Neuronal stem cell (in vitro differentiated cells): ENCODE data around the gene SERINC3.
A peak's percentile ranks its signal among the peaks of the same experiment; 100 is the strongest.

ENCODE experiments used
- DNase-seq: peaks from one replicate; pipeline ENCODE4 v3.0.0-alpha.2; 2013; ENCODE audit warnings: low spot score
- H2AFZ ChIP-seq: one replicate; pipeline ENCODE4 v1.6.1; 2013; ENCODE audit warnings: mild to moderate bottlenecking, low read length, inconsistent platforms
- H2AK5ac ChIP-seq: 2 replicates; pipeline ENCODE4 v1.6.1; 2013; ENCODE audit warnings: low read depth, mild to moderate bottlenecking, inconsistent platforms, low read length, moderate library complexity, mixed read lengths
- H2BK120ac ChIP-seq: 2 replicates; pipeline ENCODE4 v1.6.1; 2013; ENCODE audit warnings: low read depth, mild to moderate bottlenecking, inconsistent platforms, low read length, moderate library complexity, mixed read lengths
- H2BK12ac ChIP-seq: one replicate; pipeline ENCODE4 v1.6.1; 2013; ENCODE audit warnings: low read length, inconsistent platforms
- H2BK15ac ChIP-seq: 2 replicates; pipeline ENCODE4 v1.6.1; 2013; ENCODE audit warnings: mild to moderate bottlenecking, low read length, inconsistent platforms, mixed read lengths
- H2BK5ac ChIP-seq: one replicate; pipeline ENCODE4 v1.6.1; 2013; ENCODE audit warnings: inconsistent platforms, mild to moderate bottlenecking, low read length, moderate library complexity
- H3K14ac ChIP-seq: one replicate; pipeline ENCODE4 v1.6.1; 2013; ENCODE audit warnings: low read length, inconsistent platforms
- H3K18ac ChIP-seq: 2 replicates; pipeline ENCODE4 v1.6.1; 2013; ENCODE audit warnings: low read length, inconsistent platforms
- H3K23ac ChIP-seq: 2 replicates; pipeline ENCODE4 v1.6.1; 2013; ENCODE audit warnings: low read depth, mild to moderate bottlenecking, mixed read lengths, low read length, inconsistent platforms; ENCODE audit not compliant: poor library complexity
- H3K27ac ChIP-seq: replicated peaks from 3 replicates; pipeline ENCODE4 v1.5.1; 2013; ENCODE audit warnings: low read length, inconsistent platforms
- H3K27me3 ChIP-seq, 3 experiments: 2 replicates each; pipeline ENCODE4 v1.6.1; 2013; ENCODE audit warnings: low read length in 3 of 3, mild to moderate bottlenecking in 2 of 3, inconsistent platforms in 1 of 3, low read depth in 1 of 3, mixed read lengths in 1 of 3, moderate library complexity in 1 of 3; ENCODE audit not compliant: control insufficient read depth in 3 of 3, insufficient read depth in 3 of 3
- H3K36me3 ChIP-seq, 2 donors: replicated peaks in 1 of 2; 2 replicates each; pipeline ENCODE4 v1.6.1; 2013; ENCODE audit warnings: low read length in 2 of 2; ENCODE audit not compliant: control insufficient read depth in 2 of 2, insufficient read depth in 2 of 2
- H3K4ac ChIP-seq: 2 replicates; pipeline ENCODE4 v1.6.1; 2013; ENCODE audit warnings: inconsistent platforms, mild to moderate bottlenecking, low read length, moderate library complexity
- H3K4me1 ChIP-seq, 2 donors: 1 replicate in 1 of 2; 2 replicates in 1 of 2; pipeline ENCODE4 v1.6.1; 2013; ENCODE audit warnings: low read length in 2 of 2, low read depth in 1 of 2; ENCODE audit not compliant: control insufficient read depth in 2 of 2, insufficient read depth in 1 of 2
- H3K4me2 ChIP-seq: one replicate; pipeline ENCODE4 v1.6.1; 2013; ENCODE audit warnings: mild to moderate bottlenecking, low read length, inconsistent platforms; ENCODE audit not compliant: insufficient read depth, poor library complexity, severe bottlenecking
- H3K4me3 ChIP-seq, 2 donors: 2 replicates each; pipeline ENCODE4 v1.5.1; 2013; ENCODE audit warnings: low read length in 2 of 2, mild to moderate bottlenecking in 2 of 2, inconsistent platforms in 1 of 2, moderate library complexity in 1 of 2
- H3K79me1 ChIP-seq: one replicate; pipeline ENCODE4 v1.6.1; 2013; ENCODE audit warnings: low read depth, mild to moderate bottlenecking, inconsistent platforms, low read length, moderate library complexity
- H3K9ac ChIP-seq: one replicate; pipeline ENCODE4 v1.6.1; 2013; ENCODE audit warnings: mild to moderate bottlenecking, low read depth, low read length, inconsistent platforms; ENCODE audit not compliant: poor library complexity
- H3K9me3 ChIP-seq, 2 donors: replicated peaks in 1 of 2; 2 replicates each; pipeline versions ENCODE3 to v1.6.1; 2013; ENCODE audit warnings: low read length in 2 of 2, mild to moderate bottlenecking in 2 of 2, inconsistent platforms in 1 of 2, low read depth in 1 of 2, mixed read lengths in 1 of 2, moderate library complexity in 1 of 2; ENCODE audit not compliant: control insufficient read depth in 2 of 2, insufficient read depth in 1 of 2
- H4K8ac ChIP-seq: one replicate; pipeline ENCODE4 v1.6.1; 2013; ENCODE audit warnings: low read depth, mild to moderate bottlenecking, inconsistent platforms, low read length, moderate library complexity
- H4K91ac ChIP-seq: one replicate; pipeline ENCODE4 v1.6.1; 2013; ENCODE audit warnings: low read length, low read depth, mild to moderate bottlenecking, inconsistent platforms; ENCODE audit not compliant: poor library complexity
- WGBS, 2 donors: extraction: QIAGEN DNeasy Blood & Tissue Kit; methylation state at CpG; one replicate each; pipeline ENCODE4 v1.1.7; 2013; ENCODE audit warnings: missing lambda C conversion rate in 2 of 2, mixed read lengths in 1 of 2; ENCODE audit not compliant: insufficient read length in 2 of 2, insufficient replicate concordance in 1 of 2; ENCODE audit errors: extremely low coverage in 2 of 2; 5-methylcytosine and 5-hydroxymethylcytosine counted together

Gene SERINC3

GRCh38 chr20:44536175-44536574, 14.3 kb upstream of the SERINC3 start:
- no peak overlapping the region for H4K8ac ChIP-seq
- H2BK12ac ChIP-seq, result no peak overlapping the region
- no peak overlapping the region for H4K91ac ChIP-seq
- no peak overlapping the region for H2BK5ac ChIP-seq
- no CpG with 5 or more reads among the region's 3 CpGs for WGBS, 2 donors
- H2BK120ac ChIP-seq, result no peak overlapping the region
- H3K4me2 ChIP-seq, result no peak overlapping the region
- no peaks in the 10 kb centered on the region for H3K36me3 ChIP-seq
- H3K9ac ChIP-seq, result no peak overlapping the region
- no peak overlapping the region for H3K23ac ChIP-seq
- H3K9me3 ChIP-seq, result no peaks in the 10 kb centered on the region
- no peak overlapping the region for H3K27ac ChIP-seq
- H3K79me1 ChIP-seq, result no peaks in the 10 kb centered on the region
- peaks cover 7% of the 10 kb centered on the region in 2 donors for H3K4me1 ChIP-seq
- DNase-seq, result no peak
- no peak overlapping the region for H2AK5ac ChIP-seq
- H2AFZ ChIP-seq, result no peak overlapping the region
- no peak overlapping the region for H3K4ac ChIP-seq
- H3K18ac ChIP-seq, result no peak overlapping the region
- no peaks in the 10 kb centered on the region for H3K27me3 ChIP-seq
- no peak overlapping the region for H3K4me3 ChIP-seq
- H3K14ac ChIP-seq, result no peak overlapping the region
- H2BK15ac ChIP-seq, result no peak overlapping the region

GRCh38 chr20:44533928-44534327, 12.1 kb upstream of the SERINC3 start:
- no peak for DNase-seq
- Histone ChIP-seq H4K8ac (no peak overlapping the region), H3K9me3 (no peaks in the 10 kb centered on the region), H2AK5ac (no peak overlapping the region), H3K23ac (no peak overlapping the region), H3K14ac (no peak overlapping the region), H2BK5ac (no peak overlapping the region), H2BK12ac (no peak overlapping the region), H2BK120ac (no peak overlapping the region), H3K4me3 (no peak overlapping the region), H3K4ac (no peak overlapping the region), H3K4me2 (no peak overlapping the region), H3K79me1 (no peaks in the 10 kb centered on the region), H3K27me3 (no peaks in the 10 kb centered on the region), H3K9ac (no peak overlapping the region), H3K4me1 (peaks cover 7 to 9% of the 10 kb centered on the region in 2 donors), H3K27ac (no peak overlapping the region), H4K91ac (no peak overlapping the region), H3K18ac (no peak overlapping the region), H3K36me3 (no peaks in the 10 kb centered on the region), H2BK15ac (no peak overlapping the region), H2AFZ (no peak overlapping the region)
- WGBS, 2 donors, result no CpG with 5 or more reads among the region's 4 CpGs

- H3K14ac ChIP-seq, result no peak overlapping the region
- no peaks in the 10 kb centered on the region for H3K79me1 ChIP-seq
- no peak overlapping the region for H2BK120ac ChIP-seq
- no peak overlapping the region for H2BK15ac ChIP-seq
- H3K36me3 ChIP-seq, result no peaks in the 10 kb centered on the region
- H2AK5ac ChIP-seq, result no peak overlapping the region
- H3K18ac ChIP-seq, result no peak overlapping the region
- no peaks in the 10 kb centered on the region for H3K9me3 ChIP-seq
- WGBS, 2 donors, result no CpG with 5 or more reads among the region's 2 CpGs
- no peak overlapping the region for H4K8ac ChIP-seq
- H3K23ac ChIP-seq, result no peak overlapping the region
- H3K9ac ChIP-seq, result no peak overlapping the region
- peak overlapping the region; percentile 87 for H2AFZ ChIP-seq
- no peak overlapping the region for H3K4me2 ChIP-seq
- H4K91ac ChIP-seq, result no peak overlapping the region
- H3K27me3 ChIP-seq, result no peaks in the 10 kb centered on the region
- peak overlapping the region in 1 of 2 donors; percentile 50 for H3K4me3 ChIP-seq
- H3K4me1 ChIP-seq, result peaks cover 7 to 9% of the 10 kb centered on the region in 2 donors
- DNase-seq, result no peak
- H3K4ac ChIP-seq, result no peak overlapping the region
- H2BK12ac ChIP-seq, result no peak overlapping the region
- no peak overlapping the region for H3K27ac ChIP-seq
- no peak overlapping the region for H2BK5ac ChIP-seq
Observed at GRCh38 chr20:44532981-44533331, 11.1 kb upstream of the SERINC3 start.

- Histone ChIP-seq H3K4ac (no peak overlapping the region), H4K8ac (no peak overlapping the region), H3K79me1 (no peaks in the 10 kb centered on the region), H3K23ac (no peak overlapping the region), H3K18ac (no peak overlapping the region), H3K4me1 (peaks cover 7 to 9% of the 10 kb centered on the region in 2 donors), H3K4me2 (peak overlapping the region; percentile 46), H3K9ac (no peak overlapping the region), H2BK15ac (no peak overlapping the region), H3K9me3 (no peaks in the 10 kb centered on the region), H3K4me3 (peak overlapping the region; percentile 50 to 98), H2AFZ (peak overlapping the region; percentile 87), H3K27me3 (no peaks in the 10 kb centered on the region), H3K14ac (no peak overlapping the region), H4K91ac (no peak overlapping the region), H2BK120ac (no peak overlapping the region), H3K36me3 (no peaks in the 10 kb centered on the region), H2AK5ac (no peak overlapping the region), H3K27ac (no peak overlapping the region), H2BK12ac (no peak overlapping the region), H2BK5ac (peak overlapping the region; percentile 56)
- no peak for DNase-seq
- WGBS, 2 donors, result no CpG with 5 or more reads among the region's 11 CpGs
Observed at GRCh38 chr20:44532259-44532980, 10.6 kb upstream of the SERINC3 start.
